ENCODE measurements around the gene RAD54L. TPM values are rescaled to one million over a fixed set of nuclear protein-coding genes. Genes with fewer than 3 reads are reported as not detected.

RAD54L gene
- total and polyA plus RNA-seq, 10 of the 15 experiments (the other 5 are each of a cell fraction or from before 2014, with no cell fraction given), result 12.9 to 54.2 (median 23.6) TPM

DNA sequence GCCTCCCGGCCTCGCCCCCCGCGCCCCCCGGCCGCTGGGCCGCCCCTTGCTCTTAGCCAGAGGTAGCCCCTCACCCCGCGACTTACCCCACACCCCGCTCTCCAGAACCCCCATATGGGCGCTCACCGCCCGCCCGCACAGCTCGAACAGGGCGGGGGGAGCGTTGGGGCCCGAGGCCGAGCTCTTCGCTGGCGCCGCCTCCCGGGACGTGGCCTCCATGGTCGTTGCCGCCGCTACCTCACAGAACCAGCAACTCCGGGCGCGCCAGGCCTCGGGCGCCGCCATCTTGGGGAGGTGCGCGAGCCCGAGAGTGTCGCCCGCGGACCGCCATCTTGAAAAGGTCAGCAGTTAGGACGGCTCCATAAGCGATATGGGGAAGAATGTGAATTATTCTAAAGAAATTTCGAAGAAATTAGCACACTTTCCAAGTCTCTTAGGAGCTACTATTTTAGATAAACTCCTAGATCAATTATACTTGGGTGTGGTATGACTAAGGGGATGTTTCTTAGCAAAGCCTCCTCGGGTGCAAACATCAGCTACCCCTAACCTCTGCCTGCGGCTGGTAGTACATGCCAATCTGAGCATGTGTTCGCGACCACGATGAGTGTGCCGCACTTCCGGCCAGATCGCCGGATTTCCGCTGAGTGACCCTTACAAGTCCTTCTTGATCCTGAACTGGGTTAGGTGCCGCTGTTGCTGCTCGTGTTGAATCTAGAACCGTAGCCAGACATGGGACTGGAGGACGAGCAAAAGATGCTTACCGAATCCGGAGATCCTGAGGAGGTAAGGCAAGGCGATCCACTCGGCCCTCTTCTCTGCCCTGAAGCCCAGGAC, 55.7 kb downstream of the RAD54L start, which contains the start of the genes LRRC41 and UQCRH (continued):
- TF ChIP-seq, protein P1, sequence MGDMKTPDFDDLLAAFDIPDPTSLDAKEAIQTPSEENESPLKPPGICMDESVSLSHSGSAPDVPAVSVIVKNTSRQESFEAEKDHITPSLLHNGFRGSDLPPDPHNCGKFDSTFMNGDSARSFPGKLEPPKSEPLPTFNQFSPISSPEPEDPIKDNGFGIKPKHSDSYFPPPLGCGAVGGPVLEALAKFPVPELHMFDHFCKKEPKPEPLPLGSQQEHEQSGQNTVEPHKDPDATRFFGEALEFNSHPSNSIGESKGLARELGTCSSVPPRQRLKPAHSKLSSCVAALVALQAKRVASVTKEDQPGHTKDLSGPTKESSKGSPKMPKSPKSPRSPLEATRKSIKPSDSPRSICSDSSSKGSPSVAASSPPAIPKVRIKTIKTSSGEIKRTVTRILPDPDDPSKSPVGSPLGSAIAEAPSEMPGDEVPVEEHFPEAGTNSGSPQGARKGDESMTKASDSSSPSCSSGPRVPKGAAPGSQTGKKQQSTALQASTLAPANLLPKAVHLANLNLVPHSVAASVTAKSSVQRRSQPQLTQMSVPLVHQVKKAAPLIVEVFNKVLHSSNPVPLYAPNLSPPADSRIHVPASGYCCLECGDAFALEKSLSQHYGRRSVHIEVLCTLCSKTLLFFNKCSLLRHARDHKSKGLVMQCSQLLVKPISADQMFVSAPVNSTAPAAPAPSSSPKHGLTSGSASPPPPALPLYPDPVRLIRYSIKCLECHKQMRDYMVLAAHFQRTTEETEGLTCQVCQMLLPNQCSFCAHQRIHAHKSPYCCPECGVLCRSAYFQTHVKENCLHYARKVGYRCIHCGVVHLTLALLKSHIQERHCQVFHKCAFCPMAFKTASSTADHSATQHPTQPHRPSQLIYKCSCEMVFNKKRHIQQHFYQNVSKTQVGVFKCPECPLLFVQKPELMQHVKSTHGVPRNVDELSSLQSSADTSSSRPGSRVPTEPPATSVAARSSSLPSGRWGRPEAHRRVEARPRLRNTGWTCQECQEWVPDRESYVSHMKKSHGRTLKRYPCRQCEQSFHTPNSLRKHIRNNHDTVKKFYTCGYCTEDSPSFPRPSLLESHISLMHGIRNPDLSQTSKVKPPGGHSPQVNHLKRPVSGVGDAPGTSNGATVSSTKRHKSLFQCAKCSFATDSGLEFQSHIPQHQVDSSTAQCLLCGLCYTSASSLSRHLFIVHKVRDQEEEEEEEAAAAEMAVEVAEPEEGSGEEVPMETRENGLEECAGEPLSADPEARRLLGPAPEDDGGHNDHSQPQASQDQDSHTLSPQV (IDR thresholded peaks at IDR 0.05), result peak; percentile 100
- TF ChIP-seq YBX1 (IDR thresholded peaks at IDR 0.05), result no peak
- TF ChIP-seq, protein P2, sequence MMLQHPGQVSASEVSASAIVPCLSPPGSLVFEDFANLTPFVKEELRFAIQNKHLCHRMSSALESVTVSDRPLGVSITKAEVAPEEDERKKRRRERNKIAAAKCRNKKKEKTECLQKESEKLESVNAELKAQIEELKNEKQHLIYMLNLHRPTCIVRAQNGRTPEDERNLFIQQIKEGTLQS (IDR thresholded peaks at IDR 0.05; ENCODE audit: borderline replicate concordance, extremely low read depth, low read depth, low read length), result no peak
- peak; percentile 18; the same call in 1 of the 2 replicates for TF ChIP-seq SPI1 (IDR thresholded peaks at IDR 0.05; ENCODE audit: borderline replicate concordance, insufficient read depth, low read depth, low read length)
- TF ChIP-seq NRF1 (conservative IDR thresholded peaks at IDR 0.05; ENCODE audit: low read depth, low read length), result no peak
- TF ChIP-seq MTA2 (IDR thresholded peaks at IDR 0.05; ENCODE audit: low read depth), result 0 out of 2 replicates have a peak, but pooled peaks have one; percentile 26
- TF ChIP-seq SMAD5 (IDR thresholded peaks at IDR 0.05; ENCODE audit: low read depth), result 0 out of 2 replicates have a peak, but pooled peaks have one; percentile 26

Data from GM12878 (cell line).